Vagina (tissue), 2 donors: ENCODE results near the gene ARHGDIG.

ENCODE experiments used
- POLR2A ChIP-seq, 2 donors: fragments of 450-650 bp; IDR thresholded peaks; one replicate each; pipeline ENCODE4 v1.6.1; 2017; ENCODE audit warnings: antibody characterized with exemption in 2 of 2, mild to moderate bottlenecking in 2 of 2, moderate library complexity in 2 of 2
- POLR2AphosphoS5 ChIP-seq, 2 donors: sonication (generic); formaldehyde crosslinking; IDR thresholded peaks; one replicate each; pipeline ENCODE4 v1.9.0; 2017; ENCODE audit warnings: antibody characterized with exemption in 2 of 2, mild to moderate bottlenecking in 2 of 2, low read depth in 1 of 2; ENCODE audit not compliant: insufficient read depth in 1 of 2
- TF ChIP-seq, protein P1 (sequence below), 3 experiments: fragments of 450-650 bp in 2 of 3; fragments of 200-600 bp in 1 of 3; sonication (generic) in 1 of 3; IDR thresholded peaks; one replicate each; pipeline ENCODE4 v1.5.1; 2017 to 2019; ENCODE audit warnings: antibody characterized with exemption in 3 of 3, mild to moderate bottlenecking in 2 of 3, moderate library complexity in 2 of 3

DNA sequence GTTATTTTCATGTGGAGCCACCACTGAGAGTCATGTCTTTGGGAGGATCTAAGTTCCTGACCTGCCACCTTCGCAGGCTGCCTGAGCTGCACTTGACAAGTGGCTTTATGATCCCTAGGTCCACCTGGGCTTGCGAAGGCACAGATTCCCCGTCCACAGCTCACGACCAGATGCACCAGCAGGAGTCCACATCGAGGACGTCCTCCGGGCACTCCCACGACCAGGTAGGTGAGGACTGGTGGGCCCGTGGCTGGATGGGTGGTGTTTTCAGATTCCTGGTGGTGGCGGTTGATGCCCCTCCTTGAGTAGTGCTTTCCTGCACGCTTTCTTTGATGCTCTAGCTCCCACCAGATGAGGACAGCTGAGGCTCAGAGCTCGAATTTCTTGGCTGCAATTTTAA lies 31.0 kb upstream of the ARHGDIG start:
- TF ChIP-seq POLR2AphosphoS5 (IDR thresholded peaks at IDR 0.05; ENCODE audit: insufficient read depth in 1 of 2, low read depth in 1 of 2) (no peak), POLR2A (IDR thresholded peaks at IDR 0.05) (no peak)
- TF ChIP-seq, protein P1, sequence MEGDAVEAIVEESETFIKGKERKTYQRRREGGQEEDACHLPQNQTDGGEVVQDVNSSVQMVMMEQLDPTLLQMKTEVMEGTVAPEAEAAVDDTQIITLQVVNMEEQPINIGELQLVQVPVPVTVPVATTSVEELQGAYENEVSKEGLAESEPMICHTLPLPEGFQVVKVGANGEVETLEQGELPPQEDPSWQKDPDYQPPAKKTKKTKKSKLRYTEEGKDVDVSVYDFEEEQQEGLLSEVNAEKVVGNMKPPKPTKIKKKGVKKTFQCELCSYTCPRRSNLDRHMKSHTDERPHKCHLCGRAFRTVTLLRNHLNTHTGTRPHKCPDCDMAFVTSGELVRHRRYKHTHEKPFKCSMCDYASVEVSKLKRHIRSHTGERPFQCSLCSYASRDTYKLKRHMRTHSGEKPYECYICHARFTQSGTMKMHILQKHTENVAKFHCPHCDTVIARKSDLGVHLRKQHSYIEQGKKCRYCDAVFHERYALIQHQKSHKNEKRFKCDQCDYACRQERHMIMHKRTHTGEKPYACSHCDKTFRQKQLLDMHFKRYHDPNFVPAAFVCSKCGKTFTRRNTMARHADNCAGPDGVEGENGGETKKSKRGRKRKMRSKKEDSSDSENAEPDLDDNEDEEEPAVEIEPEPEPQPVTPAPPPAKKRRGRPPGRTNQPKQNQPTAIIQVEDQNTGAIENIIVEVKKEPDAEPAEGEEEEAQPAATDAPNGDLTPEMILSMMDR (IDR thresholded peaks at IDR 0.05), result no peak
